Inflammatory macrophage (primary cell): ENCODE data around the gene SOCS3.

Experiments used
- DNase-seq, 2 donors: peaks; one replicate each; pipeline ENCODE4 v3.0.0-alpha.2; 2020 to 2022

Gene SOCS3

DNA sequence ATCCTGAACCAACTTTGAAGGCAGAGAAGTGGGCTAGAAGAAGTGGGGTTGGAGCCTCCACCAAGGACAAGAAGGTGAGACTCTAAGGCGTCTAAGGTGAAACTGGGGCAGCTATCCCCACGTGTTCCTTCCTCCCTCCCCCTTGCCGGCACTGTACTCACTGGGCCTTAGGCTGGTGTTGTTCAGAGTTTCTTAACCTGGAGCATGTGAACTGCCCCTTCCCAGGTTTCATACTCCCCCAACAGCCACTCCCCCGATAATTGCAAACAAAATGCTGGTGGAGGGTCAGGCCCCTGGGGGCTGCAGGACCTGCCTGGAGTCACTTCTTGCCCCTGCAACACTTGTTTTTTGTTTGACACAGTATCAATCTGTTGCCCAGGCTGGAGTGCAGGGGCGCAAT, 7.3 kb upstream of the SOCS3 start:
- DNase-seq: no peak

- no peak for DNase-seq
Observed at GRCh38 chr17:78366109-78366848, 6.4 kb upstream of the SOCS3 start.

DNA sequence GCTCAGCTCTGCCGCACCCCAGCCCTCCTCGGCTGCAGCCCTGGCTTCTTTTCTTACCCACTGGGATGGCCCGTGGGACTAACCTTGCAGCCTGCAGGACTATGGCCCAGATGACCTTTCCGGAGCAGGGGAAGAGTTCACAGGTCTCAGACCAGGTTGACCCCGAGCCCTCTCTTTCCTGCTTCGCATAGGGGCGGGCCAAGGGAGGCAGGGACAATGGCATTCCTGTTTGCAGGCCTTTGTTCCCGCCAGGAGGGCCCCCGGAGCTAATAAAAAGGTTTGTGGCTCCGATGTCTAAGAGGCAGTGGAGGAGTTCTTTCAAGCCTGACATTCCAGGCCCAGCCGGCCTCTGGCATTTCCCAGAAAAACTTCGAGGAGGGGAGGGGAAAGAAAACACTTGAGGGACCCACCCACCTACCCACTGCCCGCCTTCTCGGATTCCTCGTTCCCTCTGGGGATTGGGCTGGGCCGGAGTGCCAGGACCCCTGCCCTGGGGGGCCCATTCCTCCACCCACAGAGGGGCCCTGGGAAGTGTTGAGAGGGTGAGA, 5.8 kb upstream of the SOCS3 start:
- no peak for DNase-seq

GRCh38 chr17:78364436-78365281, 4.8 kb upstream of the SOCS3 start:
- DNase-seq: no peak

GRCh38 chr17:78362671-78363070, 2.8 kb upstream of the SOCS3 start:
- DNase-seq: no peak

GRCh38 chr17:78362232-78362631, 2.4 kb upstream of the SOCS3 start:
- no peak for DNase-seq

DNA sequence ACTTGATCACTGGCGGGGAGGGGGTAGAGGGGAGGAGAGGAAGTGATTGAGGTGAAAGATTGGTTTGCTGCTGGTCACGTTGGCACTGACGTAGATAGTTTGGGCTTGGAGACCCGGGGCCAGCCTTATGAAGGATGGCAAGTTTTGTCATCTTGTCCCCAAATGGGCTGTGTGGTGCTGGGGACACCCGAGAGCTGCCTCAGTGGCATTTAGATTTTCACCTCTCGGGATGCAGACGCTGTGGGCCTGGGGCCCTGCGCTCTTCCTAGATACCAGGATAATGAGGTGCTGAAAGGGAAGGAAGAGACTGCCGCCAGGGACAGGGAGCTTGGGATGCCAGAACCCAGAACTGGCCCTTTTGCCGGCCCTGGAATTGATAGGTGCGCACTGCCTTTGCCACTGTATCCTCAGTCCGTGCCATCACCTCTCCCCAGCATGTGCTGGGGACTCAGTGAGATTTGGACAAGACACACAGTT, 1.4 kb upstream of the SOCS3 start:
- DNase-seq: no peak

DNA sequence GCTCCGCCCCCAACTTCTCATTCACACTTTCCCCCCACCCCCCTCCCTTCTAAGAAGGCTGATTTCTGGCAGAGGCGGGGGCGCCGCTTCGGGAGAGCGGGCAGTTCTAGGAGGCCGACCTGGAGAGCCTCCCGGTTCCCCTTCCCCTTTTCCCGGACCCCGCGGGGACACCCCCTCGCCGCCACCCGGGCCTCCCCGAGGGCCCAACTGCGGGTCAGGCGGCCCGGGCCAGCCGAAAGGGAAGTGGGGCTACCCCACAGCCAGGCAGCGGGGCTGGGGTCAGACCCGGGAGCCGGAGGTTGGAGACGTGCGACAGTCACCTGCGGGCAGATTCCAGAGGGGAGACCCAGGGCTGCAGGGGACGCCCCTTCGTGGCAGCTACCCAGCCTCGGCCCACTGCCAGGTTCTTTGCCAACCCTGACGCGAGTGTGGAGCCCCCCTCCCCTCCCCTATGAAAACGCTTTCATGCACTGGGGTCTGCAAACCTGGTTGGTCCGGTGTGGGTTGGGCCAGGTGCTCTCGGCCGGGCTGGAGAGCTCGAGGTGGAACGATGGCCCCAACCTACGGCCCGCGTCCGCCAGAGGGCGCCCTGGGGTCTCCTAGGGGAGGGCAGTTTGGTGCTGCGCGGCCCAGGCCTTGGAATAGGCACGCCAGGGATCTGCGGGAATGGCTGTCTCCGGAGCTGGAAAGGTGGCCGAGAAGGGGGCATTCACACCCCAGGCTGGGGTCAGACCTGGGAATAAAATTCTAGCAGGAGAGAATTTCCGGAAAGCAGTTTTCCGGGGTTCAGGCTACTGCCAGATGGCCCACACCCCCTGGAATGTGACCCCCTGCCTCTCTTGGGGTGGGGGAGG, 721 bp upstream of the SOCS3 start:
- DNase-seq: peak; percentile 89

- DNase-seq: peak in 1 of 2 donors; percentile 31
Observed at GRCh38 chr17:78359321-78359996, 418 bp downstream of the SOCS3 start.

GRCh38 chr17:78358538-78359320, 1.1 kb downstream of the SOCS3 start:
- peak in 1 of 2 donors; percentile 15 for DNase-seq

DNA sequence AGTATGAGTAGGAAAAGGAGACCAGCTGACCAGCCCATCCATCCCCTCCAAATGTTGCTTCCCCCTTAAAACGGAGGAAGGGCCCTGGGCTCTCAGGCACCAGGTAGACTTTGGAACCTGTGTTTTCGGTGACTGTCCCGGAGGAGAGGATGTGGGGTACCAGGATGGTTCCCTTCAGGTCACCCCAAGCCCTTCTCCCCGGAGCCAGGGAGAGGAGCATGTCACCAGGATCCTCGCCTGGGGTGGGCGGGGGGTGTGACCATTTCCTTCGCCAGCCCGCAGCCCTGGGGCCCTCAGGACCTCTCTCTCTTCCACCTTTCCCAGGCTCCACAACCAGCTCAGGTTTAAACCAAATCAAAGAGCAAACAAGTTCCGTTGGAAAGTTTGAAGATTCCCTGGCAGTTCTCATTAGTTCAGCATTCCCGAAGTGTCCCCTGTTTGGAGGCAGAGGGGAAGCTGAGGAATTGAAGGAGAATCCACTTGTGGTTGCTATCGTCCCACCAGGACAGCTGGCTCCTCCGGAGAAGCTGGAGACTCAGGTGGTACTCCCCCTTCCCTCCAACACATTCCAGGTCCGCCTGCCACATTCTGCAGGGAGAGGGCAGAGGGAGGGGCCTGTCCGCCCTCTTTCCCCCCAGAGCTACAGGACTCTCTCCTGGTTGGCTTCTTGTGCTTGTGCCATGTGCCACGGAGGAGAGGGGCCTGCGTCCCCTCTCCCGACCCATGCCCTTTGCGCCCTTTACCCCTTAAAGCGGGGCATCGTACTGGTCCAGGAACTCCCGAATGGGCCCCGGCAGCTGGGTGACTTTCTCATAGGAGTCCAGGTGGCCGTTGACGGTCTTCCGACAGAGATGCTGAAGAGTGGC, 2.0 kb downstream of the SOCS3 start:
- peak in 1 of 2 donors; percentile 16 for DNase-seq

GRCh38 chr17:78357177-78357586, 2.7 kb downstream of the SOCS3 start:
- no peak for DNase-seq

- DNase-seq: peak; percentile 71 to 83
Observed at GRCh38 chr17:78356101-78356713, 3.7 kb downstream of the SOCS3 start.

DNA sequence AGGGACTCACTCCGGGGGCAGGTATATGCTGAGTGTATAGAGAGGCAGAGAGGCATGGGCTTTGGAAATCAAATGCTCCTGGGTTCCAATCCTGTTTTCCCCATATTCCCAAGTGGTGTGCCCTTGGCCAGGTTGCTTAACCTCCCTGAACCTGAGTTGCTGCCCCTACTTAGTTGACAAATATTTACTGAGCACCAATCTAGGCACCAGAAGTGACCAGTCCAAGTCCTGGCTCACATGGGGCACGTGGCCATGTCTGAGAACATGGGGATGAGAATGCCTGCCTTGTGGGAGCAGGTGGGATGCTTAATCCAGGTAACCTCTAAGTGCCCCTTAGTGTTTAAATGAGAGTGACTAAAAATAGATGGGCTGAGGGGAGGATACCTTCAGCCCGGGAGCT, 4.2 kb downstream of the SOCS3 start:
- no peak for DNase-seq

- DNase-seq: no peak
Observed at GRCh38 chr17:78355045-78355641, 4.7 kb downstream of the SOCS3 start.

GRCh38 chr17:78353834-78354233, 6.0 kb downstream of the SOCS3 start:
- peak; percentile 36 to 72 for DNase-seq

DNA sequence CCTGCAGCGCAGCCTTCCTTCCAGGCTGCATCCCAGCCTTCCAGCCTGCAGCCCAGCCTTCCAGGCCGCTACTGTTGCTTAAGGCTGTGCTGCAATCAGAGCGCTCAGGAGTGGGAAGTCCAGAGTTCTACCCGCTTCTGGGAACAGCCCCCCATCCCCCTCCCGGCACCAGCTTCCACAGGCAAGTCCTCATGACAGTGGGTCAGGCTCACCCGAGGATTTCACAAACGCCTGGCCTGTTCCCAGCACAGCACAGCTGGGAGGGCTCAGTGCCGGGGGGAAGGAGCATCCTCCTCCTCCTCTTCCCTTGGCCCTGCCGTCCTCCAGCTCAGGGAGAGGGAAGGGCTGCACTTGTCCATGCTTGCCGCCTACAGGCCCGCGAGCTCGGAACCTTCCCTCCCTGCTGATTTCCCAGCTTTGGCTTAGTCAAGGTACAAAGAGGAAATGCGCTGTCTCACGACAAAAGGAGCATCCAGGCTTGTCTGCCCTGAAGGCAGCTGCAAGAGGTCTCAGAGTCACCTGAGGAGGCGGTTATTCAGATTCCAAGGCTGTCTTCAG, 8.3 kb downstream of the SOCS3 start:
- peak; percentile 87 to 97 for DNase-seq

- peak; percentile 65 to 69 for DNase-seq
Observed at GRCh38 chr17:78349891-78350642, 9.8 kb downstream of the SOCS3 start.
